ENCODE results near the gene MPP1.
"Not testable (repeated sequence)": the region's sequence is repeated elsewhere in the genome, so short reads cannot be mapped to it uniquely, and the experiment has no call there.

Gene MPP1

GRCh38 chrX:154819771-154820341 is 14.6 kb upstream of the MPP1 start:
- no peak overlapping the region for H3K4me3 Mint-ChIP-seq
- no peaks in the 10 kb centered on the region for H3K36me3 Mint-ChIP-seq
- H3K27ac Mint-ChIP-seq: no peak overlapping the region
- no peaks in the 10 kb centered on the region for H3K27me3 Mint-ChIP-seq
- no peaks in the 10 kb centered on the region for H3K4me1 Mint-ChIP-seq (ENCODE audit: low read depth)
- no peaks in the 10 kb centered on the region for H3K9me3 Mint-ChIP-seq (ENCODE audit: low read depth)

- no peaks in the 10 kb centered on the region for H3K36me3 Mint-ChIP-seq
- H3K27me3 Mint-ChIP-seq: no peaks in the 10 kb centered on the region
- H3K4me1 Mint-ChIP-seq (ENCODE audit: low read depth): no peaks in the 10 kb centered on the region
- no peak overlapping the region for H3K4me3 Mint-ChIP-seq
- H3K9me3 Mint-ChIP-seq (ENCODE audit: low read depth): no peaks in the 10 kb centered on the region
- H3K27ac Mint-ChIP-seq: no peak overlapping the region
Observed at GRCh38 chrX:154818916-154819770, 13.9 kb upstream of the MPP1 start.

GRCh38 chrX:154817048-154817618 is 11.8 kb upstream of the MPP1 start:
- H3K4me3 Mint-ChIP-seq; H3K27ac Mint-ChIP-seq; H3K27me3 Mint-ChIP-seq; H3K36me3 Mint-ChIP-seq; H3K4me1 Mint-ChIP-seq (ENCODE audit: low read depth); H3K9me3 Mint-ChIP-seq (ENCODE audit: low read depth): not testable (repeated sequence)

- H3K4me1 Mint-ChIP-seq (ENCODE audit: low read depth); H3K27ac Mint-ChIP-seq; H3K27me3 Mint-ChIP-seq: not testable (repeated sequence)
Observed at GRCh38 chrX:154816326-154816898, 11.1 kb upstream of the MPP1 start.

GRCh38 chrX:154815274-154815818 is 10.1 kb upstream of the MPP1 start:
- Mint-ChIP-seq H3K9me3 (ENCODE audit: low read depth) (no peaks in the 10 kb centered on the region), H3K4me1 (ENCODE audit: low read depth) (no peaks in the 10 kb centered on the region), H3K36me3 (no peaks in the 10 kb centered on the region), H3K27ac (no peak overlapping the region), H3K27me3 (peaks cover 4% of the 10 kb centered on the region), H3K4me3 (no peak overlapping the region)

More at GRCh38 chrX:154816326-154816898, 11.1 kb upstream of the MPP1 start:
- H3K4me3 Mint-ChIP-seq; H3K36me3 Mint-ChIP-seq; H3K9me3 Mint-ChIP-seq (ENCODE audit: low read depth): not testable (repeated sequence)

GRCh38 chrX:154813801-154814200 is 8.5 kb upstream of the MPP1 start:
- Mint-ChIP-seq H3K4me1 (ENCODE audit: low read depth) (no peaks in the 10 kb centered on the region), H3K27ac (no peak overlapping the region), H3K27me3 (peaks cover 4% of the 10 kb centered on the region), H3K4me3 (no peak overlapping the region), H3K36me3 (no peaks in the 10 kb centered on the region), H3K9me3 (ENCODE audit: low read depth) (no peaks in the 10 kb centered on the region)

- no peak overlapping the region for H3K27ac Mint-ChIP-seq
- no peak overlapping the region for H3K4me3 Mint-ChIP-seq
- H3K36me3 Mint-ChIP-seq: no peaks in the 10 kb centered on the region
- H3K9me3 Mint-ChIP-seq (ENCODE audit: low read depth): no peaks in the 10 kb centered on the region
- no peaks in the 10 kb centered on the region for H3K4me1 Mint-ChIP-seq (ENCODE audit: low read depth)
- H3K27me3 Mint-ChIP-seq: peaks cover 4% of the 10 kb centered on the region
Observed at GRCh38 chrX:154812341-154813101, 7.2 kb upstream of the MPP1 start.

- Mint-ChIP-seq H3K27me3 (peaks cover 4% of the 10 kb centered on the region), H3K36me3 (no peaks in the 10 kb centered on the region), H3K9me3 (ENCODE audit: low read depth) (no peaks in the 10 kb centered on the region), H3K4me3 (no peak overlapping the region), H3K4me1 (ENCODE audit: low read depth) (peaks cover 6% of the 10 kb centered on the region), H3K27ac (no peak overlapping the region)
Observed at GRCh38 chrX:154809939-154810665, 4.8 kb upstream of the MPP1 start.

GRCh38 chrX:154806837-154807501 is 1.7 kb upstream of the MPP1 start:
- Mint-ChIP-seq H3K36me3 (no peaks in the 10 kb centered on the region), H3K4me1 (ENCODE audit: low read depth) (peaks cover 32% of the 10 kb centered on the region), H3K27me3 (no peaks in the 10 kb centered on the region), H3K9me3 (ENCODE audit: low read depth) (no peaks in the 10 kb centered on the region), H3K27ac (no peak overlapping the region), H3K4me3 (no peak overlapping the region)

- Mint-ChIP-seq H3K4me3 (peak overlapping the region; percentile 80), H3K4me1 (ENCODE audit: low read depth) (peaks cover 40% of the 10 kb centered on the region), H3K9me3 (ENCODE audit: low read depth) (no peaks in the 10 kb centered on the region), H3K27me3 (no peaks in the 10 kb centered on the region), H3K36me3 (no peaks in the 10 kb centered on the region), H3K27ac (no peak overlapping the region)
Observed at GRCh38 chrX:154805696-154806091, 409 bp upstream of the MPP1 start.

- Mint-ChIP-seq H3K36me3 (no peaks in the 10 kb centered on the region), H3K27me3 (no peaks in the 10 kb centered on the region), H3K27ac (peak overlapping the region; percentile 55), H3K4me3 (peak overlapping the region; percentile 81), H3K4me1 (ENCODE audit: low read depth) (peaks cover 53% of the 10 kb centered on the region), H3K9me3 (ENCODE audit: low read depth) (no peaks in the 10 kb centered on the region)
Observed at GRCh38 chrX:154804261-154804956, 876 bp downstream of the MPP1 start.

GRCh38 chrX:154802947-154803346 is 2.3 kb downstream of the MPP1 start:
- Mint-ChIP-seq H3K4me3 (no peak overlapping the region), H3K36me3 (no peaks in the 10 kb centered on the region), H3K9me3 (ENCODE audit: low read depth) (no peaks in the 10 kb centered on the region), H3K27ac (no peak overlapping the region), H3K27me3 (no peaks in the 10 kb centered on the region), H3K4me1 (ENCODE audit: low read depth) (peaks cover 62% of the 10 kb centered on the region)

- Mint-ChIP-seq H3K4me3 (peak overlapping the region; percentile 40), H3K27ac (peak overlapping the region; percentile 66), H3K4me1 (ENCODE audit: low read depth) (peaks cover 63% of the 10 kb centered on the region), H3K9me3 (ENCODE audit: low read depth) (no peaks in the 10 kb centered on the region), H3K36me3 (no peaks in the 10 kb centered on the region), H3K27me3 (no peaks in the 10 kb centered on the region)
Observed at GRCh38 chrX:154800478-154801210, 4.6 kb downstream of the MPP1 start.

Data from activated naive CD8-positive, alpha-beta T cell (primary cell).